Measurements from ENCODE around the gene SLC22A23.

- TF ChIP-seq POLR2AphosphoS5 (IDR thresholded peaks at IDR 0.05; ENCODE audit: borderline replicate concordance, low read depth, low read length) = no peak
- TF ChIP-seq EZH2 (IDR thresholded peaks at IDR 0.05) = no peak
Observed at GRCh38 chr6:3480009-3480408, 23.2 kb upstream of the SLC22A23 start.

Data from SK-N-MC (cell line).